GM21619 (cell line): Measurements from ENCODE around the gene SBK2.
"Not testable (repeated sequence)": the region's sequence is repeated elsewhere in the genome, so short reads cannot be mapped to it uniquely, and the experiment has no call there.

Source experiments
- ATAC-seq: cut with Tn5 transposase; IDR thresholded peaks from one replicate; pipeline ENCODE4 v1.9.1; 2021; ENCODE audit not compliant: unreplicated experiment

SBK2 gene

DNA sequence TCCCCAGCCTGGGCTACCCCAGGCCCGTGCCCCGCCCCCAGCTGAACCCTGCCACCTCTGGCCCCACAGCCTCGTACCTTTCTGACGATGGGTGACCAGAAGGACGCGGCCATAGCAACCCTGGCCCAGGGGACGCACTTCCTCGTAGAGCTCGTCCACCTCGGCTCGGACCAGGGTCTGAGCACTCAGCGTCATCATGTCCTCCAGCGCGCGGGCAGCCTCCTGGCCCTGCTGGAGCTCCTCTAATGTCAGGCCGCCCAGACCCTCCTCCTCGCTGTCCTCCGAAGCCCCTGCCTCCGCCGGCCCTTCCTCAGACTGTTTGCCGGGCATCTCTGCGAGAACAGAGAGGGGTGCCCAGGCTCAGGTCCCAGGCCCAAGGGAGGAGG is 975 bp downstream of the SBK2 start:
- ATAC-seq: no peak

DNA sequence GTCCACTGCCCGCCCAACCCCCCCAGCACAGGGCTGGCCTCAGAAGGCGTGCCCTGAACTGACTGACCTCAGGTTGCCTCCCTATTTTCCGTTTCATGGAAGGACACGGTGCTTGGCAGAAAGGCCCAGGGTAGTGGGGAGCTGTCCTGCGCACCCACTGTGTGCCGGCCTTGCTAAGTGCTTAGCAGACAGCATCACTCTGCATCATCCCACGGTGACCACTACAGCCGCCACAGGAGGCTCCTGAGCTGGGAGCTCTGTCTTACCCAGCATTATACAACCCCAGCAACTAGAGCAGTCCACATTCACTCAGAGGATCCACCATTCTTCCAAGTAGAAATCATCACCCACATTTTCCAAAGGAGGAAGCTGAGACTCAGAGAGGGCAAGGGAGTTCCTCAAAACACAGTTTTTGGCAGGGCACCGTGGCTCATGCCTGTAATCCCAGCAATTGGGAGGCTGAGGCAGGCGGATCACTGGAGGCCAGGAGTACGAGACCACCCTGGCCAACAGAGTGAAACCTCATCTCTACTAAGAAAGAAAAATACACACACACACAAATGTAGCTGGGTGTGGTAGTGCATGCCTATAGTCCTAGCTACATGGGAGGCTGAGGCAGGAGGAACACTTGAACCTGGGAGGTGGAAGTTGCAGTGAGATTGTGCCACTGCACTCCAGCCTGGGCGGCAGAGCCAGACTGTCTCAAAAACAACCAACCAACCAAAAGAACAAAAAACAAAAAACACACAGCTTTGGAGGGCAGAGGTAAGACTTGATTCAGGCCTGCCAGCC is 1.6 kb downstream of the SBK2 start:
- no peak for ATAC-seq

DNA sequence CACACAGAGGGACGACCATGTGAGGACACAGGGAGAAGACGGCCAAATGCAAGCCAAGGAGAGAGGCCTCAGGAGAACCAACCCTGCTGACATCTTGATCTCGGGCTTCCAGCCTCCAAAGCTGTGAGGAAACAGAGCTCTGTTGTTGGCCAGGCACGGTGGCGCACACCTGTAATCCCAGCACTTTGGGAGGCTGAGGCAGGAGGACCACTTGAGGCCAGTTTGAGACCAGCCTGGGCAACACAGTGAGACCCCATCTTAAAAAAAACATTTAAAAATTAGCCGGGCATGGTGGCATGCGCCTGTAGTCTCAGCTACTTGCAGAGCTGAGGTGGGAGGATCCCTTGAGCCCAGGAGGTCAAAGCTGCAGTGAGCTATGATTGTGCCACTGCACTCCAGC is 2.7 kb downstream of the SBK2 start:
- not testable (repeated sequence) for ATAC-seq

DNA sequence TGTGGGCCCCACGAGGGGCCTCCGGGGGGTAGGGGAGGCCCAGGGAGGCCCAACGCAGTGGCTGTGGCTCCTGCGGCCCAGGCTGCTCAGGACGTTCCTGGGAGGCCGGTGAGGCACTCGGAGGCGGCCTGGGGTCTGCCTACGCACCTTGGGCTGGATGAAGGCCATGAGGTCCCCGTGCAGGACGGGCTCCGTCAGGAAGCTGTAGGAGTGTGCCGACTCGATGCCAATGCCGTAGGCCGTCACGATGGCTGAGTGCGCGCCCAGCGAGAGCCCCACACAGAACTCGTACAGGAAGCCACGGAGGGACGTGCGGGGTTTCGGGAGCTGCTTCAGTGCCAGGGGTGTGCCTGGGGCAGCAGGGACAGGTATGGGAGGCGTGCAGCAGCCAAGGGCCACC is 5.9 kb downstream of the SBK2 start:
- ATAC-seq: no peak

DNA sequence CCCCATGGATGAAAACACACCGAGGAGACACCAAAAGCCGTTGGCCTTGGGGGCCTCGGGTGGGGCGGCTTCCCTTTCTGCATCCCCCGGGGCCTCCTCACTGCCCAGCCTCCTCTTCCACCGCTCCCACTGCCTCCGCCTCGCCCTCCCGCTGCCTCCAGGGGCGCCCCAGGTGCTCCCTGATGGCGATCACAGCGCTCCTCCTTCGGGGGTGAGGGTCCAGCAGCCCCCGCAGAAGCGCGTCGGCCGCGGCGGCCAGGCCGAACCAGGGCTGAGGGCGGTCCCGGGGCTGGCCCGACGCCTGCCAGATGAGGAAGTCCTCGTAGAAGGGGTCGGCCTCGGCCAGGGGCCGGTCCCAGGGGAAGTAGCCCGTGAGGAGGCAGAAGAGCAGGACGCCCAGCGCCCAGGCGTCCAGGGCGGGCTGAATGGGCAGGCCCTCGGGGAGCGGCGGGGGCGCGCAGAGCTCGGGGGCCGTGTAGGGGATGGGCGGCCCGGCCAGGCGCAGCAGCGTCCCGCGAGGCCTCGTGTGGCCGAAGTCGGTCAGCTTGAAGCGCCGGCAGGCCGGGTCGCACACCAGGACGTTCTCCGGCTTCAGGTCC is 7.2 kb downstream of the SBK2 start:
- ATAC-seq: no peak

DNA sequence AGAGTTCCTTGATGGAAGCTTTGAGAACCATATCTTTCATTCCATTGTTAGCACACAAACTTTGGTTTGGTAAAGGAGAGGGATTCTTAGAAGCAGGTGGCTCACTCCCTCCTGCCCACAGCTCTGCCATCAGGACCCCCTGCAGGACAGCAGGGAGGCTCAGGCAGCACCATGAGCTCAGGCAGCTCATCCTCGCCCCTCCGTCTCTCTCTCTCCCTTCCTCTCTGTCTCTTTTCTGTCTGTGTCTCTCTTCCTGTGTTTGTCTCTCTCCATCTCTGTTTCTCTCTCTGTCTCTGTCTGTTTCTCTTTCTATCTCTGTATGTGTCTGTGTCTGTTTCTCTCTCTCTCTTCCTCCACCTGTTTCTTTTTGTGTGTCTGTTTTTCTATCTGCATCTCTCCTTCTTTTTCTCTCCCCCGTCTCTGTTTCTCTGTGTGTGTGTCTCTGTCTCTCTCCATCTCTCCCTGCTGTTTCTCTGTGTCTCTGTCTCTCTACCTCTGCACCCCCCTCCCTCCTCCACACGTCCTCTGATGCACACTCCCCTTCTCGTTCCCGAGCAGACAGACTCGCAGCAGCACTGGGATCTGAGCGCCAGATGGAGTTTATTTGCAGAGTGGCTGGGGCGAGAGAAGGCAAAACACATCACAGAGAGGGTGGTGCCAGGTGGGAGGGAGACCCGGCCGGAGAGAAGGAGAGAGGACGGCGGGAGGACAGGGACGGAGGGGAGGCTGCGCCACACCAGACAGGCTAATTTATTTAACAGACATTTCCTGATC is 8.7 kb downstream of the SBK2 start:
- no peak for ATAC-seq

DNA sequence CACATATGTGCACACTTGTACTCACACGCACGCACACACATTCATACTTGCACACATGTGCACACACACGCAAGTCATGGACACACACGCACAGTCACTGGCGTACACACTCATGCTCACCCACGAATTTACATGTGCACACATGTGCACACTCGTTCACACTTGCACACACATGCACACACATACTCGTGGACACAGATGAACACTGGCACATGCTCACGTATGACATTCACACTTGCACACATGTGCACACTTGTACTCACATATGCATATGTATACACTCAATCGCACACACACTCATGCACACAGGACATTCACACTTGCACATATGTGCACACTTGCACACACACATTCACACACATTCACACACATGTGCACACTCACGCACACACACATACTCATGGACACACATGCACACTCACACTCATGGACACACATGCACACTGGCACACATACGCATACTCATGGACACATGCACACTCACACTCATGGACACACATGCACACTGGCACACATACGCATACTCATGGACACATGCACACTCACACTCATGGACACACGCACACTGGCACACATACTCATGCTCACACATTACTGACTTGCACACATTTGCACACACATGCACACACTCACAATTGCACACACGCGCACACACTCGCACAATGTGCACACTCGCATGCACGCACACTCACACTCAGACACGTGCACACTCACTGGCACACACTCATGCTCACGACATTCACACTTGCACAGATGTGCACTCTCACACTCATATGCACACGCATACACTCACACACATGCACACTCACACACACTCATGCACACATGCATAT is 9.5 kb downstream of the SBK2 start:
- ATAC-seq: no peak

DNA sequence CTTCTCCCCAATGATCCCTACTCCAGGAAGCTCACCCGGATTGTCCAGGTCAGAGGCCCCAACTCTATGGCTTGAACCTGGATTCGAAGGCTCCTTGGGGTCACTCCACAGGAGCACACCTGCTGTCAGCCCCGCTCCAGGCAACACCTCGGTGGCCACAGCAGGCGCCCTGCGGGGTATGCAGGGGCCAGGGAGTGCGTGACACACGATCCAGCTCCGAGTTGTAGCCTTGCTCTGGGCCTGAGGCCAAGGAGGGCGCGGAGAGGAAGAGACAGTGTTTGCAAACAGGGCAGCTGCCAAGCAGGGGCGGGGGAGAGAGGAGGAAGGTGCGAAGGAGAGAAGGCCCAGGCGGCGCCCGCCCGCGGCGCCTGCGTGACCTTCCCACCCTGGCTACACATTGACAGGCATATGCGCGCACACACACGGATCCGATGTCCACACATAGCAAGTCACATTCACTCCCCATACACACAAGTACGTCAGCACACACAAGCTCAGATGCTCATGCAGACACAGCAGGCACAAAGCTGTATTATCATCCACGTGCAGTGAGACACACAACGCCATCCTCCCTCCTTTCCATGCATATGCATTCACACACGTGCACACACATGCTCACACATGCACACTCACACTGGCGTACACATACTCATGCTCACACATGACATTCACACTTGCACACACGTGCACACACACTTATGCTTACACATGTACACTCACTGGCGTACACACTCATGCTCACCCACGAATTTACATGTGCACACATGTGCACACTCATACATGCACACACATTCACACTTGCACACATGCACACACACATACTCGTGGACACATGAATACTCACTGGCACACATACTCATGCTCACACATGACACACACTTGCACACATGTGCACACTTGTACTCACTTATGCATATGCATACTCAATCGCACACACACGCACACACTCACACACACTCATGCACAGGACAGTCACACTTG is 10.4 kb downstream of the SBK2 start:
- no peak for ATAC-seq

DNA sequence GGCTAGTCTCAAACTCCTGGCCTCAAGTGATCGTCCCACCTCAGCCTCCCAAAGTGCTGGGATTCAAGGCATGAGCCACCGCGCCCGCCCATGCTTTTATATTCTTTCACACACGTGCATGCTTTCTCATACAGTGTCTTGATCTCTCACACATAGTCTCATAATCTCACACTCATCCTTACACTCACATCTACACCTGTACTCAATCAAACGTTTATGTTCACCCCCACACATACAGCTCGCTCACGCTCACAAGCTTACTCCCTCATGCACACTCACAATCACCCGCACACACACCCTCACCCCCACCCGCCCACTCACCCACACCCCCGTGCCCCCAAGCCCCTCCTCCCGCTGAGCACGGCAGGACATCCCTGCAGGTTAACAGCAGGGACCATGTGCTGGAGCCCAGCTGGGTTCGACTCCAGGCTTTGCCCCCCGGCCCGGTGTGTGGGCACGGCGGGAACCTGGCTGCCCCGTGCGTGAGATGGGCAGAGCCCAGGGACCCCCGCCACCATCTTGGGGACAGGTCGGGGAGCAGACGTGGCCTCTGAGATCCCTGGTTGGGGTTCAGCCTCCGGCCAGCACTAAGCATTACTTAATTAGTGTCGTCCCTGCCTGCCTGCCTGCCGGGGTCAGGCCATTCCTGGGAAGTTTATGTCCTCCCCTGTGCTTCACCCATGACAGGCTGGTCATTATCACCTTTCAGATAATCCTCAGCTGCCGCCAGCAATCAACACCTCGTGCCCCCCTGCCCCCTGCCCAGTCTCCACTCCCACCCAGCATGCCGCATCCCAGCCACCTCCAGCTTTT is 11.4 kb downstream of the SBK2 start:
- no peak for ATAC-seq

DNA sequence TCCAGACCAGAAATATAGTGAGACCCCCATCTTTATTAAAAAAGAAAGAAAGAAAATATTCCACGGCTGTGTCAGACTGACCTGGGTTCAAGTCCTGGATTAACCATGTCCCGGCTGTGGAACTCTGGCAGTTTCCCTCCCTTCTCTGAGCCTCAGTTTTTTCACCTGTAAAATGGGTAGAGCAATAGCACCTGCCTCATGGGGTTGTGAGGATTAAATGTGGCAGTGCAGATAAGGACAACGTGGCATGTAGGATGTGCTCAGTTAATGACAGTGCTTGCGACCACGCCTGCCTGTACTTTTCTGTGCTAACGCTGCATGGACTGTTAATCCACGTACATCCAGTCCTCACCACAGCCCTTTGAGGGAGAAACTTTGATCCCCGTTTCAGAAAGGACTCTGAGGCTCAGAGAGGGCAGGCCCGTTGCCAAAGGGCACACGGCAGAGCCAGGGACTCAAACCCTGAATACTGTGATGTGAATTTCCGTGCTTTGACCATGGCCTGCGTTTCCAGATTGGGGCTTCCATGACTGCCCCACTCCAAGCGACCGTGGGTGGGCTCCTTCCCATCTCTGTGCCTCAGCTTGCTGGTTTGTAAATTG is 16.1 kb downstream of the SBK2 start:
- ATAC-seq: no peak

DNA sequence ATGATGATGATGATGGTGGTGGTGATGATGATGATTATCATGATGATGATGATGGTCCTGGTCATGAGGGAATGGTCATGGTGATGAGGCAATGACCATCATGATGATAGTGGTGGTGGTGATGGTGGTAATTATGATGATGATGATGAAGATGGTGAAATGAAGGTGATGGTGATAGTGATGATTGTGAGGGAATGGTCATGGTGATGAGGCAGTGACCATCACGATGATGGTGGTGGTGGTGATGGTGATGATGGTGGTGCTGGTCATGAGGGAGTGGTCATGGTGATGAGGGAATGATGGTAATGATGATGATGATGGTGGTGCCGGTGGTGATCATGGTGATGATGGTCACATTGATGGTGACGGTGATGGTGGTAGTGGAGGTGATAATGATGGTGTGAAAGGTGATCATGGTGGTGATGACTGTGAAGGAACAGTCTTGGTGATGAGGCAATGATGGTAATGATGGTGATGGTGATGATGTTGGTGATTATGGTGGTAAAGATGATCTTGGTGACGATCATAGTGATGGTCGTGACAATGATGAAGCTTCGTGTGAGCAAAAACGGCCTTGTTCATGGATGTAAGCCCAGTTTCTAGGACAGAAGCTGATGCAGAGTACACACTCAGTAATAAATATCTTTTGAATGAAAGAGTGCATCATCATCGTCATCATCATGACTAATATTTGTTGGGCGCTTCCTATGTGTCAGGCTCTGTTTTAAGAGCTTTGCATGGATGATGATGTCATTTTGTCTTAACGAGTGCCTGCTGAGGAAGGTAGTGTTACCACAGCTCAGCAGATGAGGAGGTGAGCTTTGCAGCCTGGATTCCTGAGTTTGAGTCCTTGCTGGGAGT is 17.3 kb downstream of the SBK2 start:
- ATAC-seq: no peak

DNA sequence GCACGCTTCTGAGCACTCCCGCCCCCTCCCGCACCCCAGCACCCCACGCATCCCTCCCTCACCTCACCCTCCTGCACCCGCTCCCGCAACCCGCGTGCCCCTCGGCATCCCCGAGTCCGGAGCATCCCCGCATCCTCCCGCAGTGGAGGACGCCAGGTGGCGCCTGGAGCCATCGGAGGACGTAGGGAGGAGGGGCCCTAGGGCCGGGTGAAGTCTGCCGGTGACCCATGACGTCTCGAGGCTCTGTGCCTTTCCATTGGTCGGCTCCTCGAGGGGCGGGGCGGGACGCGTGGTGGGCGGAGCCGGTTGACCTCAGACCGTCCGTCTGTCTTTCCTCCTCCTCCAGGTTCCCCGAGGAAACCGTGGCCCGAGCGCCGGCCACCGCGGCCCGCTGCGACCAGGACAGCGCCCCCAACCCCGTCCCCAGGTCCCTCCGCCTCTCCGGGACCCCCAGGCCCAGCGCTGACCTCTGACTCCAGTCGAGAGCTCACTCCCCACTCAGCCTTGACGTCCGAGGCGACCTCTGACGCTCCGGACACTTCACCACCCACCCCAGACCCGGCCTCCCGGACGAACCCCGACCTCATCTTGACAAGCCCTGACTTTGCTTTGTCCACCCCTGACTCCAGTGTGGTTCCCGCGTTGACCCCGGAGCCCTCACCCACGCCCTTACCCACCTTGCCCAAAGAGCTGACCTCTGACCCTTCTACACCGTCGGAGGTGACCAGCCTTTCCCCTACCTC is 19.9 kb downstream of the SBK2 start:
- ATAC-seq: peak; percentile 95

DNA sequence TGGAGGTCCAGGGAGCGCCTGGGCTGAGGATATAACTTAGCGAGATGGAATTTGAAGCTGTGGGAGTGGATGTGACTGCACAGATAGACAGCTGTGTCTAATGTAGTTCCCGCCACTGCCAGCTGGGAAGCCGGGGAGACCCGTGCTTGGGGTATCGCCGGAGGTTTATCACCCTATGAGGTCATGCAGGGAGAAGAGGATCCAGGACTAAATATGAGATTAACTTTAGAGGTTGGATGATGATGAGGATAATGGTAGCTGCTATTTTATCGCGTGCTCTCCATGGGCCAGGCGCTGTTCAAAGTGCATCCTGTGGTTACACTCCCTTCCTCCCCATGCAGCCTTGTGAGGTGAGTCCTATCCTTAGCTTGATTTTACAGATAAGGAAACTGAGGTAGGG is 28.8 kb downstream of the SBK2 start:
- no peak for ATAC-seq

DNA sequence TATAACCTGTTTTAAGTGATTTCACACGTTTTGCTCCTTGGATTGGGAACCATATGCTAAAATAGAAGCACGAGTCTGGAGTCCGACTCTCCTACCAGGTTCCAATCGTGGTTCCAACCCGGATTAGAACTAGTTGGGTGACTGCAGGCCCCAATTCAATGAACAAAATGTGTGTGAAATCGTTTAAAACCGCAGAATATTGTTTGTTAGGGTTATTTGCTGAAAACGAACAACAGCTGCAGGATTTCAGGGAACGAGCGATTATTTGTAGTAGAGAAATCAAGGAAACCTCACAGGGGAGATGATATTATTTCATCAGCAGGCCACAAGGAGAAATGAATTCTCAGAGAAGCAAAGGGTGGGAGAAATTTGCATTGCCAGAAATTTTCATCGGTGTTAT is 32.0 kb downstream of the SBK2 start:
- ATAC-seq: no peak

DNA sequence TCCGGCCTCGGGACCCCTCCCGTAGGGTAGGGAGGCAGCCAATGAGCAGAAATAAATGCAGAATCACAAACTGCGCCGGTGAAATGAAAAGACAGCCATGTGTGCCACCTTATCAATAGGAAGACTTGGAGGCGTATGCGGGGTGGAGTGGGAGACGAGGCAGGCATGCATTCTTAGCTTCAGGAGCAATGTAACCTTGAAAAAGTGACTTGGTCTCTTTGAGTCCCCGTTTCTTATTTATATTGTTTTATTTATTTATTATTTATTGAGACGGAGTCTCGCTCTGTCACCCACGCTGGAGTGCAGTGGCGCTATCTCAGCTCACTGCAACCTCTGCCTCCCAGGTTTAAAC is 32.7 kb downstream of the SBK2 start:
- ATAC-seq: no peak

DNA sequence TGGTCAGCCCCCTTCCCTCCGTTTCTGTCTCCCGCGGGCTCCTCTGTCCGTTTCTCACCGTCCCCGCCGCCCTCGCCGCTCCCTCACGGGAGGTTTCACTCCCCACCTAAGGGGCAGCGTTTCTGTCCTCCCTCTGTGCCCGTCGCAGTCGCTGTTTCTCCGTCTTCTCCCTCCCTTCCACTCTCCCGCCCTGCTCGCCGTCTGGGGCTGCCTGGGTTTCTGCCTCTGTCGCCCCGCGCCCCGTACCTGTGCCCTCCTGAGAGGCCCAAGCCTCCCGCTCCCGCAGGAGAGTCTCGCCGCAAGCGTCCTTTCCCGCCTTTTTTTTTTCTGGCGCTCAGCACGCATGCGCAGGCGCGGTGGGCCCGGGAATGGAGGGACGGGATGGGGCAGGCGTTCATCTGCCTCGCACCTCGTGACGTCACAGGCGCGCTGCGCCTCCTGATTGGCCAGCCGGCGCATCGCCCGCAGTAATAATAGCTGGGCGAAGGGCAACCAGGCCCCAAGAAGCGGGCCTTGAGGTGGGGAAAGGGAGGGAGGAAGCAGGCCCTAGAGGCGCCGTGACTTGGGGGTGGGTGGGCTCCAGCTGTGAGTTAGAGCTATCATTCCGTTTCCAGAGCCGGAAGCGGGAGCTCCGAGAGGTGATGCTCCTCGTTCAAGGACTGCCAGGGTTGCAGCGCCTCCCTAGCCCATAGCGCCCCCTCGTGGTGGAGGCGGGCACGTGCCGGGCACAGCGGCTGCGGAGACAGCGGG is 33.3 kb downstream of the SBK2 start:
- peak; percentile 86 for ATAC-seq

DNA sequence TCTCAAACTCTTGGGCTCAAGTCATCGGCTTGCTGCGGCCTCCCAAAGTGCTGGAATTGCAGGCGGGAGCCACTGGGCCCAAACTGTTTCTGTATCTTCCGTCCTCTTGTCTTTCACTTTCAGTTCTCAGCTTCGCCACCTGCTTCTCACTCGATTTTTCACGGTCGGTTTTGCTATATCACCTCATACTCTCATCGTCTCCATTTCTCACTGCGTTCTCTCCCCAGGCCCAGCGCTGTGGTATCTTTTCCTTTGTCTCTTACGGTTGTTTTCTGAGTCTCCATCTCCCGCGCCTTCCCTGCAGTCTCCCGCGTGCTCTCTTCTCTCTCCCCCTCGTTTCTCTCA is 33.8 kb downstream of the SBK2 start:
- no peak for ATAC-seq
